ENCODE results near the gene TAPBP. TPM values are rescaled to one million over a fixed set of nuclear protein-coding genes. Genes with fewer than 3 reads are reported as not detected.
"Not testable (repeated sequence)": the region's sequence is repeated elsewhere in the genome, so short reads cannot be mapped to it uniquely, and the experiment has no call there.

The TAPBP gene
- total RNA-seq, 1 donor from 2014 or later = 415 TPM

DNA sequence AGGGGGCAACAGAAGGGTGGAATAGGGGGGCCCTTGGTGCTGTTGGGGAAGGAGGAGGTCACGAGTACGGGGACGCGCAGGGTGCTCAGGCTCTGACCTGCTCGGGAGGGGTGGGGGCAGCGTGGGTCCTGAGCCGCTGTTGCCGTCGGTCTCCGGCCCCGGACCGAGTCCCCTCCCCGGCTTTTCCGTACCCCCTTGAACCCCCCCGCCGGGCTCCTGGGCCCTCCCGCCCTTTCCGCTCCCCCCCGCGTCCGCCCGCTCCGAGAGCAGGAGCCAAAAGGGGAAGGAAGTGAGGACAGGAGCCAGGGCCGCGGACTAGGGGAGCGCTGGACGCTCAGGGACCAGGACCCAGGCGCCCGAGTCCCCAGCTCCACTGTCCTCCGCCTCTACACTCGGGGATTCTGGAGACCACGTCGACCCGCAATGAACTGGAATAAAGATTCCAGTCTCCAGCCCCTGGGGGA is 15.1 kb downstream of the TAPBP start, which contains the start of gene RGL2:
Gene RGL2, minus strand, starts transcription at position 170 of the 464 bp plus-strand sequence. CDS start 332 bp downstream, outside the sequence.
- intact Hi-C loops (cut with micrococcal nuclease) = loop anchor here (1.0 to 2.0 kb wide), 8 partner anchors 10 to 99 kb away; partner anchors contain the start of genes B3GALT4, KIFC1, PFDN6 and RXRB

DNA sequence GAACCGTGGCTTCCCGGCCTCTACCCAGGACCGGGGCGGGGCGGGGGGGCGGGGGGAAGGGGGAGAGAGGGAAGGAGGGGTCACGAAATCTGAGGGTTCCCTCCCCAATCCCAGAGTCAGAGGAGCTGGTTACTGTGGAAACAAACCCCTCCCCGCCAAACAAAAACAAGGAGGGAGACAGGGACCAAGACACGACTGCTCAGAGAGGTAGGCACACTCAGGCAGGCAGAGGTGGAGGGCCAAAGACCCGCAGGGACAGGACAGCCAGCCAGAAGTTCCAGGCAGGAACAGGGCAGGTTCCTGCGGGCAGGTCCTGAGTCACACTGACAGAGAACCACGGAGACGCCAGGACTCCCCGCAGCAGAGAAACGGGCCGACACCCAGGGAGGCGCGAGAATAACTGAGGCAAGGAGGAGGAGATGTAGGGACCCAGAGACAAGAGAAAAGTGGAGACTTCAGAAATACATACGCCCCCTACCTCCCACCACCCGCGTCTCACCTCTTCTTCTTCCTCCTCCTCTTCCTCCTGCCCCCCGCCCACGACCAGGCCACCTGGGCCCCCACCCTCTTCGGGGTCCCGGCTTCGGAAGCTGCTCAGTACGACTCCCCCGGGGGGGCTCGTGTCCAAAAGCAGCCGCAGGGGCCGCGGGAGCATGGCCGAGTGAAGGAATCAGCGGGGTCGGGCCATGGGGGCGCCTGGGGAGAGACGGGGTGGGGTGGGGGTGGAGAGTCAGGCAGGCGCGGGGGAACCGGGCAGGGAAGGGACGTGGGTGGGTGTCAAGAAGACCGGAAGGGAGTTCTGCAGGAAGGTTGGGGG is 15.7 kb downstream of the TAPBP start:
- intact Hi-C loops (cut with micrococcal nuclease) = loop anchor here (2.0 kb wide), 1 partner anchor 49 kb away; no protein-coding TSS in a partner anchor

DNA sequence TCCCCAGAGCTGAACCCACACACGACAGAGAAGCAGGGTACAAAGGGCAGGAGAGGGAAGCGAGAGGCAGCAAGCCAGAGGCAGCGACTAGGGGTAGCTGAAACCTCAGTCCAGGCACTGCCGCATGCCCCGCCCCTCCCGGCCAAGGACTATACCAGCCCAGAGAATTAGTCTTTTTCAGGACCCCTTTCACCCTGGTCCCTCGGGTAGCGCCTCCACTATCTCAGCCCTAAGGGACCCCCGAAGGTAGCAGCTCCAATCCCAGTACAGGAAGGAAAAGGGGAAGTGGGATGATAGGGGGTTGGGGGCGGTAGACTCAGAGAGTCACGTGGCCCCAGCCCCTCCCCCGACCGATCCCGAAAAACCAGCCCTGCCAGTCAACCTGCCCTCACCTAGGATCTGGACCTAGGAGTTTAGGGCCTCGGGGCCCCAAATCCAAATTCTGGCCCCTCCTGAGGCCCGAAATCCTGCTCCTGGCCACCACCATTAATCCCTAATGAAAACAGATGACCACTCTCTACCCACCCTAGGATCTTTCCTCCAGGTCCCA is 16.4 kb downstream of the TAPBP start:
- intact Hi-C loops (cut with micrococcal nuclease) = no loop called here

DNA sequence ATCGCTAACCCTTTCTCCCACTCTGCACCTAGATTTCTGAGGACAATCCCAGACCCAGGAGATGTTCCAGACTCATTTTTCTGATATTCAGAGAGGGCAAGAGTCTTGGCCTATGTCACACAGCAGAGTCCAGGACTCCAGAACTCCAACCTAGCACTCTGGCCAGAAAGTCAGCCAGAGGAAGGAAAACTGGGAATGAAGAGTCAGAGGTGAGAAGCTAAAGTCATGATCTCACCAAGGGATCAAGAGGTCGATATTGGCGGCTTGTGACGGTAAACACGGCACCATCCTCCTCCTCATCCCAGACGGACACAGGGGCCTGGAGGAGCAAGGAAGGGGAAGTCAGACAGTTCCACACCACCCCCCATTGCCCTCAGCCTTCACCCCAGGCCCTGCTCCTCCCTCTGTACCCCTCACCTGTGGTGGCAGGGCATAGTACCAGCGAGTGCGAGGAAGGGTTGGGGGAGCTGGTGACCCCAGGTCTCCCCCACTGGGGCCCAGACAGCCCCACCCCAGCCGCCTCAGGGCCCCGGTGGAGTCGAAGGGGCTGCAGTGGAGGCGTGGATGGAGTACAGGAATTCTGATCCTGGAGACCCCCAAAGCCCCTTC is 17.0 kb downstream of the TAPBP start:
- intact Hi-C loops (cut with micrococcal nuclease) = no loop called here

DNA sequence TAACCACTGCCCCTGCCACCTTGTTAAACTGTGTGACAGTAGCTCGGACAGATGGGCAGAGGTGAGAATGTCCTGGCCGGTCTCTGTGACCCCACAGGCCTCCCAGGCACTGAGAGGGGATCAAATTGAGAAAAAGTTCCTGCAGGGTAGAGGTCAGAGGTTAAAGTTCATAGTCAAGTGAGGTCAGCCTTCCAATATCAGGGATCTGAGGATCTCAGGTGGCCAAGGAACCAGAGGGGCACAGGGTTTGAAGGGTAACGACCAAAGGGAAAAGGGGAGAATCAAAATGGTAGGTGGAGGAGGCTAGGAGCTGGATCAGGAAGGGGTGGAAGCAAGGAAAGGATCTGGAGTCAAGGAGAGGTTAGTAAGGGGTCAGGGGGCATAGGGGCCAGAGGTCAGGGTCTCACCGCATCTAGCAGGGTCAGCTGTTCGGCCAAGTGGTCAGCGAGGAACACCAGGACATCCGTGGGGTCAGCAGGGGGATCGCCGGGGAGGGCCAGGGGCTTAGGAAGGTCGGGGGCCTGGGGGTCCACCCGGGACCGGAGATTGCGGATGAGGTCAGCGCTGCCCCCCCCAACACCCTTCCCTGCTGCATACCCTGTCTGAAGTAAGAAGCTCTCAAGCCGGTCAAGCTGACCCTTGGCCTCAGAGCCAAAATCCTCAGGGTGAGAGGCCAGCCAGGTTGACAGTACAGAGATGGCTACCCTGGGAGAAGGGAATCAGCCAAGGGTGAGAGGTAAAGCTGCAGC is 18.1 kb downstream of the TAPBP start:
- intact Hi-C loops (cut with micrococcal nuclease) = no loop called here

DNA sequence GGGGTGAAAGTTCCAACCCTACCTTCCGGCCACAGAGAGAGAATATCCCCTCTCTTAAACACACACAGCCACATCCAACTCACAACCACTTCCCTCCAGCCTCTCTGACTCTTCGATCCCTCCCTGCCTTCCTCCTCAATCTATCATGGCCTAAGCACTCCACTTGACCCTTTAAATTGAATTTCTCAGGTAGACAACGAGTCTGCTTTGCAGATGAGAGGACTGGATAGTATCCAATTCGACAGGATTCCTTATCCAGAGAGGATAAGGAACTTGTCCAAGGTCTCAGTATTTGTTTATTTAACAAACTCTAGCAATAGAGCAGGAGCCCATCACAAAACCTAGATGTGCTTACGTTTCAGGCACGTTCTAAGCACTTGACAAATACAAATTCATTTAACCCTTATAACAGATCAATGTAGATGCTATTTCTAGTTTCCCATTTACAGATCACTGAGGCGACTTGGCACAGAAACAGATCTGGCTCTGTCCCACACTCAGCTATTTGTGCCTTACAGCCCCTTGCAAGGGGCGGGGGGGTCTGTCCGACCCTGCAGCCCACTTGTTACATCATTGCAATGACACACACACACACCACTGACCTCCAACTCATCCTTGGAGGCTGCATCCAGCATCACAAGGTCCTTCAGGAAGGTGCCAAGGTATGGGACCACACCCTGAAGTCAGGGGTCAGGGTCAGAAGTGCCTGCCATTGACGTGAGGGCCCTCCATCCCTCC is 19.6 kb downstream of the TAPBP start:
- intact Hi-C loops (cut with micrococcal nuclease) = no loop called here

DNA sequence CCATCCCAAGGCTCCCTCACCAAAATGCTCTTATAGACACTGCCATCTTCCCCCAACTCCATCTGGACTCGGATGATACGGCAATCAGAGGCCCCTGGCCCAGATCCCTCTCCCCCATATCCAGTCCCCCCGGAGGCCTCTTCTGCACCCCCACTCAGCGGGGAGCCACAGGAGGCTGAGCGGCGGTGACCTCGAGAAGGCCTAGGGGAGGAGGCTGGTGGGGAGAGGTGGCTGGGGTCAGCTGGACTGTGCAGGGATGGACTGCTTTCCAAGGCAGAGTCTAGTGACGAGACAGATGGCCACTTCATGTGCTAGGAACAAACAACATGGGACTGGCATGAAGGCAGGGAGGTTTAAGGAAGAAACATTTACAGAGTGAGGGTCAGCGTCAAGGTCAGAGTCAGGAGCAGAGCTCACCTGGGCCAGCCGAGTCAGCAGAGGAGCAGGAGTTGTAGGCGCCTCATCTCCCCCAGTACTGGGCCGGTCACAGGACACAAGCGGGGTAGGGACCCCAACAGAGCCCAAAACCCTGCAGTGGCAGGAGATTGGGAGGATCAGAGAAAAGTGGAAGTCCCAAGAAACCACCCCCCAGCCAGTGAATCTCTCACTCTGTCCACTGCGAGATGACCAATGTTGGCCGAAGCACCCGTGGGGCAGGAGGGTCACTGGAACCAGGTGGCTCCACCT is 20.7 kb downstream of the TAPBP start:
- intact Hi-C loops (cut with micrococcal nuclease) = no loop called here

DNA sequence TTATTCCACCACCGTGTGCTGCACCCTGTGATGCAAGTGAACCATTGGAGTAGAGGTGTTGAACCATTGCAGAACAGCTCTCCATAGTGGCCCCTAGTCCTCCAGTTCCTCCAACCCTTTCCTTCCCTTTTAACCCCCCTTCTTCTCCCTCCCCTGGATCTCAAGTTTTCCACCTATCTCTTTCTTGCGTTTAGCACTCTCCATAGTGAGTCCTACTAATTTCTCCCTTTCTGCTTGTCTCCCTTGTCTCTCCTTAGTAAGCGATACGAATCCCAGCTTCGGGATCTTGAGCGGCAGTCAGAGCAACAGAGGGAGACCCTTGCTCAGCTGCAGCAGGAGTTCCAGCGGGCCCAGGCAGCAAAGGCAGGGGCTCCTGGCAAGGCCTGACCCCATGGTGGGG is 23.4 kb downstream of the TAPBP start:
- intact Hi-C loops (cut with micrococcal nuclease) = no loop called here

DNA sequence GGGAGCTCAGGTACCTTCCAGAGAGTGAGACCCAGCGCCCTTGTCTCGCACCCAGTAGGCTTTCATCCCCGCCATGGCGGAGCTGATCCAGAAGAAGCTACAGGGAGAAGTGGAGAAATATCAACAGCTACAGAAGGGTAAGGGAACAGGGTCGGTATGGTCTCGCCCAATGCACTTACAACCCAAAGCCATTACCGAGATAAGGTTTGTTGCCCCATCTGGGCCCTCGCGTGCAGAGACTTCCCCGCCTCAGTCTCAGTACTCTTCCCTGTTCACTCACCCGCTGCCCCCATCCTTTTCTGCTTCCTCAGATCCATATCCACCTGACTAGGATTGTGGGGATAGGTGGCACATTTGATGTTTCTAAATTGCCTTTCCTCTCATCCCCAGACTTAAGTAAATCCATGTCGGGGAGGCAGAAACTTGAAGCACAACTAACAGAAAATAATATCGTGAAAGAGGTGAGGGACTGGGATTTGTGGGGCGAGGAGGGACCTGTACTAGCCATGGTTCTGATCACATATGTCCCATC is 24.0 kb downstream of the TAPBP start:
- intact Hi-C loops (cut with micrococcal nuclease) = loop anchor here (1.0 kb wide), 12 partner anchors 9 to 164 kb away; partner anchors contain the start of genes B3GALT4, CUTA, KIFC1 and RING1

DNA sequence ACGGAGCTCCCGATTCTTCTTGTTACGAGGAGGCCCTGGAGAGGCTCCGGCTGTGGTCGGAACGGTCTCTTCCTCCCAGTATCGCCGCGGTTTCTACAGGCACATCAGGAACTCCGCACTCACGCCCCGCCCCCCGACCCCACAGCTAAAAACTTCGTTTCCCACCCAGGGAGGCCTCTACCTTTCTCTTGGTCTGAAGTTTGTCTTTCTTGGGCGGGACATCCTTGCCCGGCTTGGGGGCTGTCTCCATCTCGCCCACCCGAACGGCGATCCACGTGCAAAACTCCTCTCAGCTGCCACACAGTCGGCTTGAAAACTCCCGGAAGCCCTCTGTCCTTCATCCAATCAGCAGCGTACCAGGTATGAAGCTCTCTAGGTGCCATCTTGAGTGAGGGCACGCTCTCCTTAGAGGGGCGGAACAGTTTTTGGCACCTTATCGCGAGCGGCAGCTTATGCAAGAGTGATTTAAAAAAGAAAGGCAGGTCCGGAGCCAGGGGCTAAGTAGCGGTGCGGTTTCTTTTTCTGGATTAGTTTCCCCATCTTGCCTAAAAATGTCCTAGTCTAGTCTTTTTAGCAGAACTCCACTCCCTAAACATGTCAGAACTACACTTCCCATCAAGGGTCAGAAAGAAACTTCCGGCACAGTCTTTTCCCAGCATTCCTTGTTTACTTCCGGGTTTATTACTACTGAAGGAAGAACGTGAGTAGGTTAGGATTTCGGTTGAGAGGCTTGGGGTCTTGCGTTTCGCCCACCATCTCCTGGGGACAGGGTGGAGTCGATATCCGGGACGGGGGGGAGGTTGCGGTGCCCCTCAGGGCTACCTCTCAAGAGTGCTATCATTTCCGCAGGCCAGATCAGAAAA is 24.7 kb downstream of the TAPBP start, which contains the start of the genes PFDN6 and WDR46:
Gene PFDN6, plus strand, starts transcription at position 681 of the 863 bp plus-strand sequence. CDS start 256 bp downstream, outside the sequence.
Gene WDR46, minus strand, starts transcription at position 319 of the 863 bp plus-strand sequence. Its CDS starts 69 bp downstream, at position 250.
- intact Hi-C loops (cut with micrococcal nuclease) = loop anchor here (1.0 kb wide), 12 partner anchors 10 to 165 kb away; partner anchors contain the start of genes B3GALT4, CUTA, KIFC1 and RING1

DNA sequence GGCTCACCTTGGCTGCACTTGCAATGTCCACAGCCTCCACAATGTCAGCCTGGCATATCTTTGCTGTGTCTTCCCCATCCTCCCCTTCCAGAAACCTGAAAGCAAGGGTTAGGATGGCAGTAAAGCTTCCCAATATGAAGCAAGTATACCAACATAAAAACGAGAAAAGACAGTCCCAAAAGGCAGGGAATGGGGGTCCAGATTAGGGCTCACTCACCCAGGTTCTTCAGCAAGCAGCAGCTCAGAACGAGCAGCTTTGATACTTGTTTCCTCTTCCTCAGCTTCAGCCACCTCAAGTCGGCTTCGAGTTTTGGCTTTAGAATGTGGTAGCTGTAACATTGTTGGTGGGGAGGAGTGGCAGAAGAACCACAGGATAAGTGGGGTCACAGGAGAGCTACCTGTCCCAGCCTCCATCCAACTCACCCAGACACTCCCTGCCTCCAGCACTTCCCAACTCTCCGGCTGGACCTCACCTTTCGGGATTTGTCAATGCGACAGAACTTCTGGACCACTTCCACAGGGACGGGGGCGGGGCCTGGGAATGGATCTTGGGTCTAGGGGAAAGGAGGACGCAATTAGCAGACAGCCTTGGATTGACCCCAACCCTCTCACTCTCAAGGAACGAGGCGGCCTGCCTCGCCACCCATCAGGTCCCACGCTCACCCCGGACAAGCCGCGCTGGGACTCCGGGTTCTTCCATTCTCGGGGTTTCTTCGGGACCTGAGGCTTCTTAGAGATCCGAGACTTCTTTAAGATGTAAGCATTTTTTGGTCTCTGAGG is 25.5 kb downstream of the TAPBP start:
- intact Hi-C loops (cut with micrococcal nuclease) = no loop called here

DNA sequence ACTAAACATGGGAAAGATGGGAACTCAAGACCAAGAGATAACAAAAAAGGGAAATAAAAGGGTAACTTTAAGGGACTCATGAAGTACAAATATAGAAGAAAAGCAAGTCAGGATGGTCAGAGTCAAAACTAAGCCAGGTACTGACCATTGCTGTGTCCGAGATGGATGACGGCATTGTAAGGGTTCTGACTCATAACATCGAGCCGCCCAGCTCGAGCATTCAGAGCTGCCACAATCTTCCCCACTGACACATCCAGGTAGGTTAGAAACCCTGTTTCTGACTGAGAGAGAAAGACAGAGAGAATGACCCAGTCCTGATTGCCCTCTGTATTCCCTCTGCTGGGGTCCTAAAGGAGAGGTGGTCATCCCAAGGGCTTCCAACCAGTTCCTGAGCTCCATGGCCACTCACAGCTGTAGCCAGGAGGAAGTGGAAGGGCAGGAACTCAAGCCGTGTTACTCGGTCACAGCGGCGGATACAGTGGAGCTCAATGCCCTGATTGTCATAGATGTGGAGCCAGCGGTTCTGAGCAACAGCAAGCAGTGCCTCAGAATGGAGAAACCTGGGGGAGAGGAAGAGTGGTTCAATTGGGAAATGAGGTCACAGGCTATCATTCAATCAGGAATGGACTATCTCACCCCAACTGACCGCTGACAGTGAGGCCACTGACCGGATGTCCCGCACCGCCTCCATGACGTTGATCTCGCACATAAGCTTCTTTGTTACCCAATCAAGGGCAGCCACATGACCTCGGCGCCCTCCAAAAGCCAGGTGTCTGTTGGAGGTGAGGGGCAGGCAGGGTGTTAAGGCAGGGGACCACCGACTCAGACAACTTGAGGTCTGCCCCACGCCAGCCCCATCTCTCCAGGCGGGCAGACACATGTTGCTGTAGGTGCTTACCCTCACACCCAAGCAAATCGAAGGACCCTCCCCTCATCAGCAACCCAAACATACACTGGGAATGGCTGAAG is 26.6 kb downstream of the TAPBP start:
- intact Hi-C loops (cut with micrococcal nuclease) = no loop called here

DNA sequence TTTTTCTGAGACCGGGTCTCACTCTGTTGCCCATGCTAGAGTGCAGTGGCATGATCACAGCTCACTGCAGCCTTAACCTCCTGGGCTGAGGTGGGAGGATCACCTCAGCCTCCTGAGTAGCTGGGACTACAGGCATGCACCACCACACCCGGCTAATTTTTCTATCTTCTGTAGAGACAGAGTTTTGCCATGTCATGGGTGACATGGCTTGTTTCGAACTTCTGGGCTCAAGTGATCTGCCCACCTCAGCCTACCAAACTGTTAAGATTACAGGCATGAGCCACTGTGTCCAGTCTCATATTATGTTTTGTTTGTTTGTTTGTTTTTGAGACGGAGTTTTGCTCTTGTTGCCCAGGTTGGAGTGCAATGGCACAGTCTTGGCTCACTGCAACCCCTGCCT is 28.7 kb downstream of the TAPBP start:
- intact Hi-C loops (cut with micrococcal nuclease) = not testable (repeated sequence)

DNA sequence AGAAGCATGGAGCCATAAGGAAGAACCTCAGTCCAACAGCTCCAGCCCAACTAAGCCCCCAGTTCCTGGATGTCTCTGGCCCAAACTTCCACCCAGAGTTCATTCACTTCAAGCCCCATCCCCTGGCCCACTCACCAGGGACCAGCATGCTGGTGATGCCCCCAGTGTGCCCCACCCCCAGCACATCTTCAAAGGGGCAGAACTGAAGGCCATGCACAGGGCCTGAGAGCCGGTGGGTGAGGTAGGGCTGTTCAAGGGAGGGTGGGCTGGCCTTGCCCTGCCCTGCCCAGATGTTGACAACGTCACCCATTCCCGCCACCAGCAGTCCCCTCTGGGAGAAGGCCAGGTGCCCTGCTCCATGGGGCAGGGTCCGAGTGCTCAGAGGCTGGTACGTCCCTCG is 33.3 kb downstream of the TAPBP start:
- intact Hi-C loops (cut with micrococcal nuclease) = no loop called here

DNA sequence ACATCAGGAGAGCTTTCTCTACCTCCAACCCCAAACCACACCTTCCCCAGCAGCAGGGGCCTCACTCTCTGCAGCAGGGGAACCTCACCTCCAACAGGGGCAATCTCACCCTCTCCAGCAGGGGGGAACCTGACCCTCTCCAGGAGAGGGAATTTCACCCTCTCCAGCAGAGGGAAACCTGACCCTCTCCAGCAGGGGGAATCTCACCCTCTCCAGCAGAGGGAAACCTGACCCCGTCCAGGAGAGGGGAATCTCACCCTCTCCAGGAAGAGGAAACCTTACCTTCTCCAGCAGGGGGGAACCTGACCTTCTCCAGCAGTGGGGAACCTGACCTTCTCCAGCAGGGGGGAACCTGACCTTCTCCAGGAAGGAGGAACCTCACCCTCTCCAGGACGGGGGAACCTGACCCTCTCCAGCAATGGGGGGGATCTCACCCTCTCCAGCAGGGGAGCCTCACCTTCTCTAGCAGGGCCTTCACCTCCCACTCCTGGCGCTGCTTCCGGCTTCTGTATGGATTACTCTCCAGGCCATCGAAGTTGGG is 33.8 kb downstream of the TAPBP start:
- intact Hi-C loops (cut with micrococcal nuclease) = loop anchor here (10.0 kb wide), 3 partner anchors 1085 to 1325 kb away; partner anchors contain the start of genes ATF6B, GPSM3, NELFE and PBX2

DNA sequence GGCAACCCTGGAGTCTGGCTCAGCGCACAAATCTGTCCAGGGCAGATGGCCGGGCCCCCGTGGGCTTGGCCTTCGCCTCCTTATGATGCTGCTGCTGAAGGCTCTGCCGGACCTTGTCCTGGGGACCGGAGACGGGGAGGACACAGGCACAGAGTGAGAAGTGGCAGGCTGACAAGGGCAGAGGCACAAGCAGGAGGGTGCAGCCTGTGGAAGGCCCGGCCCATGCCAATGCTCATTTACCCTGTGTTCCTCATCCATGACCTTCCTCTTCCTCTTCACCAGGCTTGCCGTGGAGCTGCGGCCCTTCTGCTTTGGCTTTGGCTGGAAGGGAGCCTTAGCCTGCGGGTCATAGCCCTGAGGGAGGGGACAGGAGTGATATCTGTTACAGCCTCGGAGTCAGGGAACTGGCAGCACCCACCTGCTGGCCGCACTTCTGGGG is 34.6 kb downstream of the TAPBP start:
- intact Hi-C loops (cut with micrococcal nuclease) = loop anchor here (10.0 kb wide), 3 partner anchors 1084 to 1324 kb away; partner anchors contain the start of genes ATF6B, GPSM3, NELFE and PBX2
